ENCODE measurements around the gene CD48.
"Not testable (repeated sequence)": the region's sequence is repeated elsewhere in the genome, so short reads cannot be mapped to it uniquely, and the experiment has no call there.

Gene CD48

GRCh38 chr1:160652924-160653619, 58.5 kb downstream of the CD48 start:
- Histone ChIP-seq H3K9me3 (ENCODE audit: control insufficient read depth, low read length) (no peaks in the 10 kb centered on the region), H3K36me3 (ENCODE audit: control insufficient read depth, insufficient read depth, low read length) (no peaks in the 10 kb centered on the region), H3K9ac (no peak overlapping the region), H3K27me3 (ENCODE audit: control insufficient read depth, insufficient read depth, low read length) (no peaks in the 10 kb centered on the region), H3K4me1 (no peaks in the 10 kb centered on the region), H3K4me2 (ENCODE audit: low read length) (no peak overlapping the region), H3K27ac (no peak overlapping the region), H3K4me3 (ENCODE audit: low read depth, low read length) (no peak overlapping the region), H2AFZ (no peak overlapping the region), H3K79me2 (no peaks in the 10 kb centered on the region)
- TF ChIP-seq CTCF (IDR thresholded peaks at IDR 0.05): no peak

GRCh38 chr1:160652065-160652641, 59.5 kb downstream of the CD48 start:
- H3K4me3 ChIP-seq (ENCODE audit: low read depth, low read length); H3K9ac ChIP-seq; H3K79me2 ChIP-seq: not testable (repeated sequence)

GRCh38 chr1:160651433-160652064, 60.1 kb downstream of the CD48 start:
- no peak overlapping the region for H3K4me2 ChIP-seq (ENCODE audit: low read length)
- H3K27me3 ChIP-seq (ENCODE audit: control insufficient read depth, insufficient read depth, low read length): no peaks in the 10 kb centered on the region
- no peaks in the 10 kb centered on the region for H3K4me1 ChIP-seq
- H3K4me3 ChIP-seq (ENCODE audit: low read depth, low read length): no peak overlapping the region
- no peak overlapping the region for H3K27ac ChIP-seq
- no peak for TF ChIP-seq CTCF (IDR thresholded peaks at IDR 0.05)
- H3K9me3 ChIP-seq (ENCODE audit: control insufficient read depth, low read length): no peaks in the 10 kb centered on the region
- H2AFZ ChIP-seq: no peak overlapping the region
- no peak overlapping the region for H3K9ac ChIP-seq
- H3K36me3 ChIP-seq (ENCODE audit: control insufficient read depth, insufficient read depth, low read length): no peaks in the 10 kb centered on the region
- no peaks in the 10 kb centered on the region for H3K79me2 ChIP-seq

More at GRCh38 chr1:160652065-160652641, 59.5 kb downstream of the CD48 start:
- H3K27me3 ChIP-seq (ENCODE audit: control insufficient read depth, insufficient read depth, low read length); H3K4me1 ChIP-seq; H3K4me2 ChIP-seq (ENCODE audit: low read length); H3K9me3 ChIP-seq (ENCODE audit: control insufficient read depth, low read length); H2AFZ ChIP-seq; H3K27ac ChIP-seq; H3K36me3 ChIP-seq (ENCODE audit: control insufficient read depth, insufficient read depth, low read length): not testable (repeated sequence)

- no peak for TF ChIP-seq CTCF (IDR thresholded peaks at IDR 0.05)
- Histone ChIP-seq H3K27me3 (ENCODE audit: control insufficient read depth, insufficient read depth, low read length) (no peaks in the 10 kb centered on the region), H2AFZ (no peak overlapping the region), H3K9ac (no peak overlapping the region), H3K79me2 (no peaks in the 10 kb centered on the region), H3K9me3 (ENCODE audit: control insufficient read depth, low read length) (no peaks in the 10 kb centered on the region), H3K27ac (no peak overlapping the region), H3K4me1 (no peaks in the 10 kb centered on the region), H3K4me3 (ENCODE audit: low read depth, low read length) (no peak overlapping the region), H3K36me3 (ENCODE audit: control insufficient read depth, insufficient read depth, low read length) (no peaks in the 10 kb centered on the region), H3K4me2 (ENCODE audit: low read length) (no peak overlapping the region)
Measured at GRCh38 chr1:160647329-160647720, 64.3 kb downstream of the CD48 start.

- Histone ChIP-seq H3K4me1 (no peaks in the 10 kb centered on the region), H3K4me2 (ENCODE audit: low read length) (no peak within 1 kb of the TSS), H3K79me2 (no peaks in the 10 kb centered on the region), H3K9me3 (ENCODE audit: control insufficient read depth, low read length) (no peaks in the 10 kb centered on the region), H3K27me3 (ENCODE audit: control insufficient read depth, insufficient read depth, low read length) (no peaks in the 10 kb centered on the region), H3K36me3 (ENCODE audit: control insufficient read depth, insufficient read depth, low read length) (no peaks in the 10 kb centered on the region), H3K27ac (no peak within 1 kb of the TSS), H3K9ac (no peak within 1 kb of the TSS), H3K4me3 (ENCODE audit: low read depth, low read length) (no peak within 1 kb of the TSS), H2AFZ (no peak within 1 kb of the TSS)
- no peak for TF ChIP-seq CTCF (IDR thresholded peaks at IDR 0.05)
Measured at GRCh38 chr1:160646711-160647328, 64.8 kb downstream of the CD48 start, which contains the start of gene SLAMF1. TSS of gene SLAMF1 (minus strand) at chr1:160647044. CDS start at chr1:160646945, 99 bp downstream.
